ENCODE measurements around the gene TMEM235.
"Not testable (repeated sequence)": the region's sequence is repeated elsewhere in the genome, so short reads cannot be mapped to it uniquely, and the experiment has no call there.

Gene TMEM235

GRCh38 chr17:78238823-78239488 lies 7.5 kb downstream of the TMEM235 start:
- DNase-seq: no peak

- DNase-seq: no peak
Measured at GRCh38 chr17:78239489-78239931, 8.1 kb downstream of the TMEM235 start.

GRCh38 chr17:78240012-78240655 lies 8.7 kb downstream of the TMEM235 start:
- DNase-seq: no peak

- no peak for DNase-seq
Measured at GRCh38 chr17:78240839-78241238, 9.4 kb downstream of the TMEM235 start.

- DNase-seq: no peak
Measured at GRCh38 chr17:78241277-78242023, 10.0 kb downstream of the TMEM235 start.

- no peak for DNase-seq
Measured at GRCh38 chr17:78242024-78242742, 10.8 kb downstream of the TMEM235 start.

GRCh38 chr17:78247304-78247703 lies 15.9 kb downstream of the TMEM235 start:
- DNase-seq: no peak

GRCh38 chr17:78248051-78248914 lies 16.9 kb downstream of the TMEM235 start:
- DNase-seq: no peak

GRCh38 chr17:78249074-78249817 lies 17.8 kb downstream of the TMEM235 start:
- DNase-seq: no peak

GRCh38 chr17:78249818-78250806 lies 18.7 kb downstream of the TMEM235 start:
- no peak for DNase-seq

GRCh38 chr17:78250891-78251772 lies 19.7 kb downstream of the TMEM235 start:
- peak; percentile 88 for DNase-seq

GRCh38 chr17:78251773-78252103 lies 20.3 kb downstream of the TMEM235 start:
- no peak for DNase-seq

- DNase-seq: peak; percentile 30
Measured at GRCh38 chr17:78252111-78252634, 20.7 kb downstream of the TMEM235 start.

GRCh38 chr17:78252701-78253635 lies 21.5 kb downstream of the TMEM235 start:
- no peak for DNase-seq

- not testable (repeated sequence) for DNase-seq
Measured at GRCh38 chr17:78253636-78253945, 22.2 kb downstream of the TMEM235 start.

- DNase-seq: peak; percentile 81
Measured at GRCh38 chr17:78253946-78254672, 22.7 kb downstream of the TMEM235 start.

GRCh38 chr17:78255029-78255656 lies 23.7 kb downstream of the TMEM235 start:
- no peak for DNase-seq
